Brain pericyte (primary cell): ENCODE results near the gene CLDN5.

Experiments
- DNase-seq: peaks from one replicate; pipeline ENCODE4 v3.0.0-alpha.2; 2012; ENCODE audit warnings: low read depth, low spot score

Gene CLDN5

DNA sequence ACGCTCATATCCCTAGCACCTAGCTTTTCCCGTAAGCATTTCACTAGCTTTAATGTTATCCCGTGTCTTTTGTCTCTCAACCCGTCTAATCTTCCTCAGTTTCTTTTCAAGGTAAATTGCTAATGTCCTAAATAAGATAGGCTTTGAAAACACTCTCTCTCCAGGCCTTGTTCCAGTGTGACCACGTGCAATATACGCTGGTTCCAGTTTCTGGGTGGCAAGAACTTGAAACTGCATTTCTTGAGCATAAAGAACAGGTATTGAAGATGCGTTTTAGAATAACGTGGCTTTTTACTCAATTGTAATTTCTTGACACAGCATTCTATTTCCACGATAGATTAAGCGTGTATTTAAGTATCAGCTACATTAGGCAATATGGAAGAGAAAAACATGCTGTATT is 43.4 kb downstream of the CLDN5 start:
- no peak for DNase-seq

DNA sequence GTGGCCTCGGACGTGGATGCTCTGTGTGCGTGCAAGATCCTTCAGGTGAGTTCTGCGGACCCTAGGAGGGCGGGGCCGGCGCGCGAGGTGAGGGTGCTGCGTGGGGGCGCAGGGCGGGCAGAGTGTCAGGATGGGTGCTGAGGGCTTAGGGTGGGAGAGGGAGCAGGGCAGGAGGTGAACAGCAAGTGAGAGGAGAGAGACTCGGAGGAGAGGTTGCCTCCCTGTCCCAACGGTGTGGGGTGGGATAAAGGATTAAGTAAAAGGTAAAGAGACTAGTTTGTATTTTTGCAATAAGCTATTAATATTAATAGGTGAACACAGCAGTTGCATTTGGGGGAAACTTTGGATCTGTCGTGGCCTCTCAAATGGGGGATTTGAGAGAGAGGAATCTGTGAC is 44.0 kb downstream of the CLDN5 start:
- DNase-seq = no peak

DNA sequence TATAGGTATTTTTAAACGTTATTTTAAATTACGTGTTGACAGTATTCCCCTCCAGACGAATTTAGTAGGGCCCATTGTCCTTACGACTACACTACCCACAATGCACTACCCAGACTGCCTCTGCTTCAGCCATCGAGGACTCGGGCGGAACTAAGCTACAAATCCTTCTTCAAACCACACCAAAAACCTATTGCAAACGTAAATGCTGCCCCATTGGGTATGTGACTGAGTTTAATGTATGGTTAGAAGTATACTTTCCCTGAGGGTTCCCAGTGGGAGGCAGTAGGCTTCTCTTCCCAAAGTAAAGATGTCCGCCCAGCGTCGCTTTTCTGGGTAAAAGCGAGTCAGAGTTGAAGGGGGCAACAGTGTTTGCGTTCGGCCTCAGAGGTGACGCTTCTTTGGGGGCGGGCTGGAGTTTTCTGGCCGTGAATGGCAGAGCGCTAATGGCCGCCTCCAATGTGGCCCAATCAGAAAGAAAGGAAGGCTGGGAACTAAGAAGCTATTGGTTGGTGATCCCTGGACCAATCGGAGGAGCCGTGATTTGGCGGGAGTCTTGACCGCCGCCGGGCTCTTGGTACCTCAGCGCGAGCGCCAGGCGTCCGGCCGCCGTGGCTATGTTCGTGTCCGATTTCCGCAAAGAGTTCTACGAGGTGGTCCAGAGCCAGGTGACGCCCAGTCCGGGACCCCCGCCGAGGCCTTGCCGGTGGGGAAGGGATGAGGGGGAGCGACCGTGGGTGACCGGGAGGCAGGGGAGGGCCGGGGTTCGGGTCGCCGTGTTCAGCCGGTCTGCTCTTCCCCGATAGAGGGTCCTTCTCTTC is 44.6 kb downstream of the CLDN5 start, which contains the start of gene CDC45:
TSS of gene CDC45 (plus strand) at position 566 of the 818 bp plus-strand sequence. CDS start at position 615, 49 bp downstream.
- DNase-seq = peak; percentile 96

DNA sequence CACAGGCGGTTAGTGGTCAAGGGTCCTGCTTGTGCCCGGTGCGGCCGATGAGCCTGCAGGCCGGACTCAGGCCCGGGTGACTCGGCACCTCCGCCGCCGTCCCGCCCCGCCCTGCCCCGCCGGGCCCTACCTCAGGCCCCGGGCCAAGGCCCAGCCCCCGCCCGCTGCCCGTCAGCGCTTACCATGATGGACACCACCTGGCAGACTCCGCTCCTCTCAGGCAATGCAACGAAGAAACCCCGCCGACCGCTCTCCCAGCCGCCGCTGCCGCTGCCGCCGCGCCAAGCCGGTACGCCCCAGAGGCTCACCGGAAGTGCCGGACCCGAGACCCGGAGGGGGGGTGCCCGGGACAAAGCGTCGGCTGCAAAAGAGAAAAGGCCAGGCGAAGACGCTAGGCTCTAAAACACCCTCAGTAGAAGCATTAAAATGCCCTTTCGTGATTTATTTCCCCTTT is 45.3 kb downstream of the CLDN5 start, which contains the start of gene UFD1:
TSS of gene UFD1 (minus strand) at position 293 of the 454 bp plus-strand sequence. CDS start at position 185, 108 bp downstream.
- DNase-seq = no peak

DNA sequence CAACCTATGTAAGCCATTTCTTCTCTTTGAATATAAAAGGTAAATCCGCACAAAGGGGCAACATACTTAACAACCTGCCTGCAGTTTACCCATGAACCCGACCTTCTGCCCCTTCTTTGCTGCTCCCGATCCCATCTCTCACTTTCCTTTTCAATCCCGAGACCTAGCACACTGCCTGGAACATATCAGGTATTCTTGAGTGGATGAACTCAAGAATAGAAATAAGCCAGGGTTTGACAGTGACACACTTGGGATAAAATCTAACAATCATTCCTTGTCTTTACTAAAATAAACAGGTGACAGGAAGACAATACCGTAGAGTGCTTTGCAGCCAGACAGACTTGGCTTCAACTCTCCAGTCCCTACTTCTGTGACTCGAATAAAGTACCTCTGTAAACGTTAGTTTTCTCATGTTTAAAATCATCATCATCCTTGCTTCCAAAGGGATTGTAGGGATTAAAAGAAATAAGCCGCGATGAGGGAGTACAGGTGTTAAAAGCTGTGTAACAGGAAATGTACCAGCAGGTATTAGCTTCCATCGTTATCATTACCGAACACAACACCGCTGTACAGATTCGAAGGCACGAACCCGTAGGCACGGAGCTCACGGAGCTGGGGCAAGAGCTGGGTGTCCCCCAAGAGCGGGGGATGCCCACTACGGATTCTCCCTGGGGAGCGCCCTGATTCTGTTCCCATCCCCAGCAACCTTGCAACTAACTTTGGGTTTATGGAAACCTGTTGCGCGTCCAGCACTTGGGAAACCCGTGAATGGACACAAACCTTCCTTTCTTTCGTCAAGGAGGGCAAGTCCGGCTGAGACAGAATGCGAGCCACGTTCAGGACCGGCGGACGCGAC is 45.9 kb downstream of the CLDN5 start:
- DNase-seq = no peak

DNA sequence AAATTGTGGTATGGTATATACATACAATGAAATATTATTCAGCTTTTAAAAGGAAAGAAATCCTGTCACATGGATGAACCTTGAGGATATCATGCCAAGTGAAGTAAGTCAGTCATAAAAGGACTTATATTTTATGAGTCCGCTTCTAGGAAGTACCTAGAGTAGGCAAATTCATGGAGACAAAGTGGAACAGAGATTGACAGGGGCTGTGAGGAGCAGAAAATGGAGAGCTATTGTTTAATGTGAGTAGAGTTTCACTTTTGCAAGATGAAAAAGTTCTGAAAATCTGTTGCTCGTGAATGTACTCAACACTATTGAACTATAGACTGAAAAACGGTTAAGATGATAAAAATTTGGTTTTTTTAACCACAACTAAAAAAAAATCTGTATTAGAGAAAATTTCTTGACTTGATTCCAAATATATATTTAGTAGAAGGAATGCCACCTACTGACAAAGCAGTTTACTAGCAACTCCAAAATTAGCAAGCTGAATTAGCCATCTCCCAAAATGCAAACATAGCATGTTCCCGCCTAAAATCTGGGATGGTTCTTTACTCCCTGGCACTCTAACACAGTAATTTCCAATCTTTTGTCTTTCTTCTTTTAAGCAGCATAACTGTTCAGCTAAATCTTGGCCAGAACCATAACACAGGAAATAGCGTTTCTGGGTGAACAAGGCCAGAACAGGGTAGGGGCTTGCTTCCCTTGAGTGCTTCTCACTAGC is 46.7 kb downstream of the CLDN5 start:
- no peak for DNase-seq

DNA sequence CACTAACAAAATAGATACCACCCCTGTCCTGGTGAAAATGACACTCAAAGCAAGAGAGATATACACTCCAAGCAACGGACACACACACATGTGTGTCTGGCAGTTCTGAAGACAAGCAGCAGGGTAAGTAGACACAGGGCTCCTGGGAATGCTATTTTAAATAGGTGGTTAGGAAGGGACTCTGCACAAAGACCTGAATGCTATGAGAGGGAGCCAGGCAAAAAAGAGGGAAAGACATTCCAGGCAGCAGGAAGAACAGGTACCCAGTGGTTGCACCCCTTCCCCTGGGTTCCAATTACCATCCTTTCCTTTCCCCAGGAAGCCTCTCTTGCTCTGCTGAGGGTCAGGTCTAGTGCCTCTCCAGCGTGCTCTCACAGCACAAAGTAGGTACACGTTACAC is 48.2 kb downstream of the CLDN5 start:
- no peak for DNase-seq

DNA sequence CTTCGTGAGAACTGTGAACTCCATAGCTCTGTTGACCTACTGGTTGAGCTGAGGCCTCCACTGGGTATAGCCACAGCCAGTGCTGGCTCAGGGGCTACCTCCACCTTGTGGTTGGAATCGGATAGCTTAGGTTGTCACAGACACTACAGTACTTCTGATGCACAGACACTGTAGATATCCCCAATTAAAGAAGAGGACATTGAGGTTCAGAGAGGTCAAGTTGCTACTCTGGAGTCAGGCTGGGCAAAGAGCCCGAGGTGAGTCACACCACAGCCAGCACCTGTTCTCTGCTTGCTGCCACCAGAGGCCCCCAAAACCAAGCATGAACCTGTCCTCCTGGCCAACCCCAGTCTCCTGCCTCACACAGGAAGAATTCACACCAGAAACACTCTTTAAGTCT is 50.6 kb downstream of the CLDN5 start:
- DNase-seq = no peak
